Fibroblast of the aortic adventitia (primary cell): ENCODE measurements around the gene RITA1. TPM values are rescaled to one million over a fixed set of nuclear protein-coding genes. Genes with fewer than 3 reads are reported as not detected.

Experiments used
- DNase-seq: peaks from one replicate; pipeline ENCODE4 v3.0.0-alpha.2; 2010; ENCODE audit warnings: low read depth
- H3K4me3 ChIP-seq: 2 replicates; pipeline ENCODE4 v1.5.1; 2011; ENCODE audit warnings: low read depth, mild to moderate bottlenecking, control low read depth, low read length, moderate library complexity
- total RNA-seq: library from RNA; depleted of rRNA; stranded (reverse); fragments of >200 nt; gene quantifications from 2 replicates; pipeline ENCODE4 v1.2.3, GENCODE V29; 2012; ENCODE audit warnings: low replicate concordance
- TF ChIP-seq, protein P1 (sequence below): IDR thresholded peaks from 2 replicates; pipeline ENCODE4 v1.5.1; 2011; ENCODE audit warnings: mild to moderate bottlenecking, low read length, control low read depth, inconsistent platforms; ENCODE audit not compliant: insufficient read depth

The RITA1 gene
- total RNA-seq, 1 donor: 13.5 TPM

GRCh38 chr12:113232089-113232839 is 46.7 kb downstream of the RITA1 start:
- TF ChIP-seq, protein P1, sequence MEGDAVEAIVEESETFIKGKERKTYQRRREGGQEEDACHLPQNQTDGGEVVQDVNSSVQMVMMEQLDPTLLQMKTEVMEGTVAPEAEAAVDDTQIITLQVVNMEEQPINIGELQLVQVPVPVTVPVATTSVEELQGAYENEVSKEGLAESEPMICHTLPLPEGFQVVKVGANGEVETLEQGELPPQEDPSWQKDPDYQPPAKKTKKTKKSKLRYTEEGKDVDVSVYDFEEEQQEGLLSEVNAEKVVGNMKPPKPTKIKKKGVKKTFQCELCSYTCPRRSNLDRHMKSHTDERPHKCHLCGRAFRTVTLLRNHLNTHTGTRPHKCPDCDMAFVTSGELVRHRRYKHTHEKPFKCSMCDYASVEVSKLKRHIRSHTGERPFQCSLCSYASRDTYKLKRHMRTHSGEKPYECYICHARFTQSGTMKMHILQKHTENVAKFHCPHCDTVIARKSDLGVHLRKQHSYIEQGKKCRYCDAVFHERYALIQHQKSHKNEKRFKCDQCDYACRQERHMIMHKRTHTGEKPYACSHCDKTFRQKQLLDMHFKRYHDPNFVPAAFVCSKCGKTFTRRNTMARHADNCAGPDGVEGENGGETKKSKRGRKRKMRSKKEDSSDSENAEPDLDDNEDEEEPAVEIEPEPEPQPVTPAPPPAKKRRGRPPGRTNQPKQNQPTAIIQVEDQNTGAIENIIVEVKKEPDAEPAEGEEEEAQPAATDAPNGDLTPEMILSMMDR: no peak
- DNase-seq: no peak
- no peak overlapping the region for H3K4me3 ChIP-seq

GRCh38 chr12:113232840-113233585 is 47.5 kb downstream of the RITA1 start:
- H3K4me3 ChIP-seq: no peak overlapping the region
- TF ChIP-seq, protein P1: no peak
- peak; percentile 35 for DNase-seq

DNA sequence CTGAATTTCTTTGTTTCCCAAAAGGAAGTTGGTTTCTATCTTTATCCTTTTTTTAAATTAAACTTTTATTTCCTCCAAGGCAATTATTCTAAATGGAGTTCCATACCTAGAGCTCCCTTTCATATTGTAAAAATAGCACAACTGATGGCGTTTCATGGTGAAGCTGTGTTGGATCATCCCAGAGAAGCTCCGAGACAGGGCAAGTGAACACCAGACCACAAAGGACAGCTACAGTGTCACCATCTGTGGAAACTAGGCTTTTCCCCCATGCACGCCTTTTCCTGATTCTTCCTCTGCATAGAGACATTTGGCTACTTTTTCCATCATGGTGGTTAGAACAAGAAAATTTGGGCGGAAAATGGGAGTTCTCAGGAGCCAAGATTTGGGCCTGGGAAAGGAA is 48.4 kb downstream of the RITA1 start:
- no peak for DNase-seq
- TF ChIP-seq, protein P1: no peak
- no peak overlapping the region for H3K4me3 ChIP-seq

GRCh38 chr12:113234483-113234882 is 49.0 kb downstream of the RITA1 start:
- no peak overlapping the region for H3K4me3 ChIP-seq
- TF ChIP-seq, protein P1: no peak
- no peak for DNase-seq

- DNase-seq: no peak
- no peak overlapping the region for H3K4me3 ChIP-seq
- TF ChIP-seq, protein P1: no peak
Measured at GRCh38 chr12:113235976-113236375, 50.5 kb downstream of the RITA1 start.

- DNase-seq: no peak
- TF ChIP-seq, protein P1: no peak
- H3K4me3 ChIP-seq: no peak overlapping the region
Measured at GRCh38 chr12:113236539-113237399, 51.2 kb downstream of the RITA1 start.
